Measurements from ENCODE around the gene CCDC188.

GRCh38 chr22:20147237-20147988, 3.4 kb downstream of the CCDC188 start:
- no peak for TF ChIP-seq ZNF571 (tag by site-specific recombination; IDR thresholded peaks at IDR 0.05)
- no peak for TF ChIP-seq ZNF23 (tag by site-specific recombination; IDR thresholded peaks at IDR 0.05; ENCODE audit: borderline replicate concordance)
- no peak for TF ChIP-seq GFI1B (tag by site-specific recombination; IDR thresholded peaks at IDR 0.05)
- no peak for TF ChIP-seq CTCF (tag by site-specific recombination; IDR thresholded peaks at IDR 0.05)
